Measurements from ENCODE around the gene RPTOR. TPM values are rescaled to one million over a fixed set of nuclear protein-coding genes. Genes with fewer than 3 reads are reported as not detected.

The RPTOR gene
- total RNA-seq, 2 experiments from 2014 or later = 88.9 to 91.8 TPM

DNA sequence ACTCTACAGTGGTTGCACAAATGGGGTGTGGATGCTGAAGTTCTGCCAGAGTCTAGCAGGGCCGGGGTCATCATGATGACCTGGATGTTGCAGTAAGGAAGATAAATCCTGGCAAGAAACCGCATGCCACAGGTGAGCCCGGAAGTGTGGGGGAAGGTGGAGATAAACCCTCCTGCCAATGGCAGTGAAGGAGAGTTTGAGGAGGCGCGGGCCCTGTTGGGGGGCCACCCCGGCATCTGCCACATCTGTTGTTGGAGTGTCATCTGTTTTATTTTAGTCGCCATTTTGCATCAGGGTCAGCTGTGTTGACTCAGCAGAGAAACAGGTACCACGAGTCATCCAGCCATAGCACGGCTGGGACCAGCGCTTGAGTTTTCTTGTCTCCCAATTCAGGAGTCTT, 273.2 kb downstream of the RPTOR start:
- no peaks in the 10 kb centered on the region for H3K27me3 Mint-ChIP-seq
- no peak overlapping the region for H3K4me3 Mint-ChIP-seq
- no peak for DNase-seq
- peaks cover 86% of the 10 kb centered on the region for H3K4me1 Mint-ChIP-seq
- peaks cover 5% of the 10 kb centered on the region for H3K9me3 Mint-ChIP-seq
- ChIA-PET CTCF (interaction anchor here (1.2 kb wide), 1 partner anchor 82 kb away, joined by 3 read pairs; no protein-coding TSS in a partner anchor), POLR2A (interaction anchor here (1.0 to 3.9 kb wide), 4 partner anchors 15 to 121 kb away, joined by 3 to 26 read pairs (median 5); no protein-coding TSS in a partner anchor)
- peaks cover 86% of the 10 kb centered on the region for H3K36me3 Mint-ChIP-seq (ENCODE audit: low read depth)
- H3K27ac Mint-ChIP-seq = peak overlapping the region; percentile 87

DNA sequence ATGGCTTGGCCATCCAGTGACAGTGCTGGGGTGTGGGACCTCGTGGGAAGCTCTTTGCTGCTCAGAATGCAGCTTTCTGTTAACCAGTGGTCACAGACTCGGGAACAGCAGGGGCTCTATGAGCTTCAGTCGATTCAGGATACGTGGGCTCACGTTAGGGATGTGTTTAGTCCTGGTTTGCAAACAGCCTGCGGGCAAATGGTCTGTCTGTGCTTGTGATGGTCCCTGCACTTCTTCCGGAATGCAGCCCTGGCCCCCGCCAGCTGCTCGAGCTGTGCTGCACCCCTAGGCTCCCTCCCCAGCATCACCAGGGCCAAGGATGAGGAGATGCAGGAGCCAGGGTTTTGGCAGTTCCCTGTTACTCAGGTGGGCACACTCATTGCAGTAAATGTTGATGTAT, 274.2 kb downstream of the RPTOR start:
- H3K27ac Mint-ChIP-seq = peak overlapping the region; percentile 87
- ChIA-PET CTCF (interaction anchor here (1.1 to 1.8 kb wide), 7 partner anchors 14 to 81 kb away, joined by 3 to 6 read pairs (median 3); no protein-coding TSS in a partner anchor), POLR2A (interaction anchor here (0.8 to 3.9 kb wide), 15 partner anchors 8 to 364 kb away, joined by 3 to 26 read pairs (median 5); no protein-coding TSS in a partner anchor)
- H3K36me3 Mint-ChIP-seq (ENCODE audit: low read depth) = peaks cover 89% of the 10 kb centered on the region
- H3K4me3 Mint-ChIP-seq = no peak overlapping the region
- peaks cover 5% of the 10 kb centered on the region for H3K9me3 Mint-ChIP-seq
- no peaks in the 10 kb centered on the region for H3K27me3 Mint-ChIP-seq
- no peak for DNase-seq
- H3K4me1 Mint-ChIP-seq = peaks cover 84% of the 10 kb centered on the region

DNA sequence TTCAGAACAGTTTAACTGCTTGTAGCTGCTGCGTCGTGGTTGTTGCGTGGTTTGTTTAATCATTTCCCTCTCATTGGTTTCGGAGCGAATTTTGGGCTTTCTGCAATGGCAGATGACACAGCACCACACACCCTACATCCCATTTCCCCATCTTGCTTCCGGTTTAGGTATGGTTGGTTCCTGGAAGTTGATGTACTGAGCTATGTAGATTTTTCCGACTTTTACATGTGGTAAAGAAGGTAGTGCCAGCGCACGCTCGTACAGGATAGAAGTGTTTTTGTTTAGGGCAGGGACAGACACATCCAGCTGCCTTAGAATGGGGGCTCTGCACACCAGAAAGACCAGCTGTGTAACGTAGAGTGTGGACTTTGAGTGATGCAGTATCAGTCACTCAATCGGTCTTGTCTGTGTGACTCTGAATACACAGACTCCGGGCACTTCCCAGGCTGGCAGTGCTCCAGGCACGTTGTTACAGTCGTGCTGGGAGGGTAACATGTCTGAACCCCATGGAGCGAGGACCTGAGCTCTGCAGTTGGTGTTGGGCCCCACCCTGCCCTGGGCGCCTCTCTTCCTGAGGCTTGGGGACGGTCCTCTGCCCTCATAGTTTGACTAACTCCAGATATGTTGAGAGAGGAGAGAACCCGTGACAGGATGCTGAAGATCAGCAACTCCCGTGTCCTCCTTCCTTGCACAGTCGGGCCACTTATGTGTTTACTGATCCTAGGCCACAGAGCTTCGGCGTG, 275.0 kb downstream of the RPTOR start:
- H3K4me3 Mint-ChIP-seq = peak overlapping the region; percentile 21

DNA sequence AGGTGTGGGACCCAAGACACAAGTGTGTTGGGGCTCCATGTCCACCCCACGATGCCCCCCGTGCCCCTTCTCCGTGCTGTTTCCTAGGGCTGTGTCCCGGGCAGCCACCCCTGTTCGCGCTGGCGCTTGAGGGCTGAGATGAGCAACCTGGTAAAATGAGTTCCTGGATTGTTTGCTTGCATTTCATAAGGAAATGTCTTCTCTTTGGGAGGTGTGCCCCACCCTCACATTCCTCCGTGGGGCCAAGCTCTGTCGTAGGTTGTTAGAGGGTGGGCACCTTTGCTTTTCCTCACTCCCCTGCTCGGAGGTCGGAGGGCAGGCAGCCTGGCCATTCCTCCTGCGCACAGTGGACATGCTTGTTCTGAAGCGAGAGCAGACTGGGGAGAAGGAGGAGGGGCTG, 275.7 kb downstream of the RPTOR start:
- CTCF ChIA-PET = interaction anchor here (1.5 kb wide), 1 partner anchor 29 kb away, joined by 4 read pairs; no protein-coding TSS in a partner anchor
- DNase-seq = no peak
- POLR2A ChIA-PET = interaction anchor here (0.6 to 3.9 kb wide), 12 partner anchors 10 to 72 kb away, joined by 3 to 26 read pairs (median 7); no protein-coding TSS in a partner anchor
- peak overlapping the region; percentile 87 for H3K27ac Mint-ChIP-seq
- H3K4me1 Mint-ChIP-seq = peaks cover 70% of the 10 kb centered on the region
- peaks cover 76% of the 10 kb centered on the region for H3K36me3 Mint-ChIP-seq (ENCODE audit: low read depth)
- H3K9me3 Mint-ChIP-seq = peaks cover 5% of the 10 kb centered on the region
- no peak overlapping the region for H3K4me3 Mint-ChIP-seq
- H3K27me3 Mint-ChIP-seq = no peaks in the 10 kb centered on the region

More for the DNA sequence above, 275.0 kb downstream of the RPTOR start:
- peak; percentile 46 for DNase-seq
- peaks cover 78% of the 10 kb centered on the region for H3K4me1 Mint-ChIP-seq
- H3K9me3 Mint-ChIP-seq = peaks cover 5% of the 10 kb centered on the region
- ChIA-PET CTCF (interaction anchor here (1.1 to 1.8 kb wide), 7 partner anchors 13 to 80 kb away, joined by 3 to 6 read pairs (median 3); no protein-coding TSS in a partner anchor), POLR2A (interaction anchor here (0.7 to 3.9 kb wide), 19 partner anchors 9 to 365 kb away, joined by 3 to 26 read pairs (median 4); no protein-coding TSS in a partner anchor)
- no peaks in the 10 kb centered on the region for H3K27me3 Mint-ChIP-seq
- peak overlapping the region; percentile 87 for H3K27ac Mint-ChIP-seq
- H3K36me3 Mint-ChIP-seq (ENCODE audit: low read depth) = peaks cover 83% of the 10 kb centered on the region

DNA sequence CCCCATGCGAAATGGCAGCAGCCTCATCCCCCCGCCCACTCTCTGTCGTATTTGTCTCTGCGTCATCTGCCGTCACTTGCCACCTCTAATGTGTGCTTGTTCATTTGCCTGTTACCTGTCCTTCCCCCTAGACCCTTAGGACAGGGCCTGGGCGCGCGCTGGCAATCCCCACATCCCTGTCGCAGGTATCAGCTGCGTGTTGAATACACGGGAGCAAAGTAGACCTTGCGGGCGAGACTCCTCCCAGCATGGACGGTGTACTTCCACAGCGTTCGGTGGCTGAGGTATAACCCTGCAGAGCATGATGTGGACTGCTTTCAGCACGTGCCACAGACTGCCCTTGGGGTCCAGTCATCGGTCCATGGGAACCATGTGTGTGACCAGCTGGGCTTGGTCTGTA, 276.9 kb downstream of the RPTOR start:
- H3K4me1 Mint-ChIP-seq = peaks cover 69% of the 10 kb centered on the region
- ChIA-PET CTCF (interaction anchor here (0.8 kb wide), 1 partner anchor 61 kb away, joined by 3 read pairs; no protein-coding TSS in a partner anchor), POLR2A (interaction anchor here (0.7 to 1.5 kb wide), 8 partner anchors 11 to 68 kb away, joined by 3 to 5 read pairs (median 3); no protein-coding TSS in a partner anchor)
- no peak for DNase-seq
- H3K4me3 Mint-ChIP-seq = no peak overlapping the region
- H3K27me3 Mint-ChIP-seq = no peaks in the 10 kb centered on the region
- H3K27ac Mint-ChIP-seq = peak overlapping the region; percentile 53
- H3K36me3 Mint-ChIP-seq (ENCODE audit: low read depth) = peaks cover 72% of the 10 kb centered on the region
- H3K9me3 Mint-ChIP-seq = peaks cover 5% of the 10 kb centered on the region

DNA sequence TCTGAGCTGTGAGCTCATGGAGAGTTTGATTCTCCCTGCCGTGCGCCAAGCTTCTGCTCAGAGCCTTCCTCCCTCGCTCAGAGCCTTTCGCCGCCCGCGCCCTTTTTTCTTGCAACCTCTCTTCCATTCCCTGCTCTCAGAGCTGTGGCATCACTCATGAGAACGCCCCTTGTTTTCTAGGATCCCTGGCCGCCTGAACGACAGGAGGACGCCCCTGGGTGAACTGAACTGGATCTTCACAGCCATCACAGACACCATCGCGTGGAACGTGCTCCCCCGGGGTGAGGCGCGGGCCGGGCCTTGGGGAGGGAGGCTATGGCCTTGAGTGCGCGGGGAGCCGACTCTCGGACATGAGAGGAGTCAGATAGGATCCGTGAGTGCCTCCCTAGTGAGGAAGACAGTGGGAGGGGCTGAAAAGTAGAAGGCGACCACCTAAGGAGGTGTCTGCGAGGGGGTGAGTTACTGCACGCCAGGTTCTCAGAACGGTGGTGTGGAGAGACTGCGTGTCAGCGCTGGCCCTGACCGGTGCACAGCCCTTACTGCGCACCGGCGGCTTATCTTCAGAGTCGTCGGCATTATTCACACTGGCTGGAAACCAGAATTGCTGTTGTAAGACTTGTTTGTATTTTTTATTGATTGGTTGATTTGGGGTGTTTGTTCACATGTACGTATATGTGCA, 277.5 kb downstream of the RPTOR start:
- Mint-ChIP-seq H3K4me3 (no peak overlapping the region), H3K27me3 (no peaks in the 10 kb centered on the region), H3K27ac (no peak overlapping the region), H3K9me3 (peaks cover 5% of the 10 kb centered on the region), H3K36me3 (ENCODE audit: low read depth) (peaks cover 72% of the 10 kb centered on the region), H3K4me1 (peaks cover 68% of the 10 kb centered on the region)
- ChIA-PET POLR2A (interaction anchor here (1.3 to 1.5 kb wide), 4 partner anchors 11 to 59 kb away, joined by 3 to 5 read pairs (median 4); no protein-coding TSS in a partner anchor), CTCF (no interaction called here)
- DNase-seq = no peak

DNA sequence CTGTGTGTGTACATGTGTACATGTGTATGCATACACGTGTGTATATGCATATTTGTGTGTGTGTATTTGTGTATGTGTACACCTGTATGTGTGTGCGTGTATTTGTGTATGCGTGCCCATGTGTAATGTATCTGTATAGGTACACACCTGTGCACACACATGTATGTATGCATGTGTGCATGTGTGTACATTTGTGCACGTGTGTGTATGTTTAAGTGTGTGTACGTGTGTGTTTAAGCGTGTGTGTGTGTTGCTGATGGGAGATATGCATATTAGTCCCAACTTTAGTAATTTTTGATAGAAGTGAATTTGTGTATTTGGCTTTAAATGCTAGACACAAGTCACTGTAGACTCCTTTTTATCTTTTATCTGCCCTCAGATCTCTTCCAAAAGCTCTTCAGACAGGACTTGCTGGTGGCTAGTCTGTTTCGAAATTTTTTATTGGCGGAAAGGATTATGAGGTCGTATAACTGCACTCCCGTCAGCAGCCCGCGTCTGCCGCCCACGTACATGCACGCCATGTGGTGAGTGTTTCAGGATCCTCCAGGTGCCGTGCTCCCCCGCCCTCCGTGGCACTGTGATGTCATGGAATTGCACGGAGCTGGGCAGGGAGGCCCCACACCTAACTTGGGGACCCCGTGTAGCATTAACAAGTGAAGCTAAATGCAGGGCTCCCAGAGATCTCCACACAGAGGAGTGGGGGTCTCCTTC, 278.2 kb downstream of the RPTOR start:
- ChIA-PET CTCF (no interaction called here), POLR2A (no interaction called here)
- Mint-ChIP-seq H3K36me3 (ENCODE audit: low read depth) (peaks cover 69% of the 10 kb centered on the region), H3K9me3 (peaks cover 5% of the 10 kb centered on the region), H3K27me3 (no peaks in the 10 kb centered on the region), H3K27ac (no peak overlapping the region), H3K4me3 (no peak overlapping the region), H3K4me1 (peaks cover 64% of the 10 kb centered on the region)
- no peak for DNase-seq

DNA sequence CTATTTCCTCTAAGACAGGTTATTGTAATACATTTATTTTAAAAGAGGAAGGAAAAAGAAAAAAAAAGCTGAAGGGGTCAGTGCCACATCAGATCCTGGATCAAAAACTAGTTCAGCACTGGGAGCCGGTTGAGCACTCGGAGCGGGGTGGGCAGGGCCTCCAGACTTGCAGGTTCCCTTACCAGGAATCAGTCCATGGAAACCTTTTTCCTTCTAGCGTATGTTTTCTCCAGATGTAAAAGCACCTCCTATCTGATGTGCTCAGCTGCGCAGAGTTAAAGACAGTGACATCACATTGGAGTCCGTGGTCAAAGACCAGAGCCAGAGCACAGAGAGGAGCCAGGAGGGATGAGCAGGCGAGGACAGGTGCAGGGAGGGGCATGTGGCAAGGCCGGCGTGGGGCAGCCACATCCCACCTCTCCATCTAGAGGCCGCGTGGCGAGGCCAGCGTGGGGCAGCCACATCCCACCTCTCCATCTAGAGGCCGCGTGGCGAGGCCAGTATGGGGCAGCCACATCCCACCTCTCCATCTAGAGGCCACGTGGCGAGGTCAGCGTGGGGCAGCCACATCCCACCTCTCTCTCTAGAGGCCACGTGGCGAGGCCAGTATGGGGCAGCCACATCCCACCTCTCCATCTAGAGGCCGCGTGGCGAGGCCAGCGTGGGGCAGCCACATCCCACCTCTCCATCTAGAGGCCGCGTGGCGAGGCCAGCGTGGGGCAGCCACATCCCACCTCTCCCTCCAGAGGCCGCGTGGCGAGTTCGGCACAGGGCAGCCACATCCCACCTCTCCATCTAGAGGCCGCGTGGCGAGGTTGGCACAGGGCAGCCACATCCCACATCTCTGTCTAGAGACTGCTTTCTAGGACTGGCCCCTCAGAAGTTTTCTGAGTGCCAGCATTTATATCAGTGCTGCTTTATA, 280.2 kb downstream of the RPTOR start:
- Mint-ChIP-seq H3K4me3 (no peak overlapping the region), H3K9me3 (no peaks in the 10 kb centered on the region), H3K27ac (no peak overlapping the region), H3K27me3 (no peaks in the 10 kb centered on the region), H3K36me3 (ENCODE audit: low read depth) (peaks cover 55% of the 10 kb centered on the region), H3K4me1 (peaks cover 50% of the 10 kb centered on the region)
- ChIA-PET CTCF (no interaction called here), POLR2A (interaction anchor here (0.9 to 1.0 kb wide), 2 partner anchors 8 to 53 kb away, joined by 3 read pairs; no protein-coding TSS in a partner anchor)
- DNase-seq = no peak

DNA sequence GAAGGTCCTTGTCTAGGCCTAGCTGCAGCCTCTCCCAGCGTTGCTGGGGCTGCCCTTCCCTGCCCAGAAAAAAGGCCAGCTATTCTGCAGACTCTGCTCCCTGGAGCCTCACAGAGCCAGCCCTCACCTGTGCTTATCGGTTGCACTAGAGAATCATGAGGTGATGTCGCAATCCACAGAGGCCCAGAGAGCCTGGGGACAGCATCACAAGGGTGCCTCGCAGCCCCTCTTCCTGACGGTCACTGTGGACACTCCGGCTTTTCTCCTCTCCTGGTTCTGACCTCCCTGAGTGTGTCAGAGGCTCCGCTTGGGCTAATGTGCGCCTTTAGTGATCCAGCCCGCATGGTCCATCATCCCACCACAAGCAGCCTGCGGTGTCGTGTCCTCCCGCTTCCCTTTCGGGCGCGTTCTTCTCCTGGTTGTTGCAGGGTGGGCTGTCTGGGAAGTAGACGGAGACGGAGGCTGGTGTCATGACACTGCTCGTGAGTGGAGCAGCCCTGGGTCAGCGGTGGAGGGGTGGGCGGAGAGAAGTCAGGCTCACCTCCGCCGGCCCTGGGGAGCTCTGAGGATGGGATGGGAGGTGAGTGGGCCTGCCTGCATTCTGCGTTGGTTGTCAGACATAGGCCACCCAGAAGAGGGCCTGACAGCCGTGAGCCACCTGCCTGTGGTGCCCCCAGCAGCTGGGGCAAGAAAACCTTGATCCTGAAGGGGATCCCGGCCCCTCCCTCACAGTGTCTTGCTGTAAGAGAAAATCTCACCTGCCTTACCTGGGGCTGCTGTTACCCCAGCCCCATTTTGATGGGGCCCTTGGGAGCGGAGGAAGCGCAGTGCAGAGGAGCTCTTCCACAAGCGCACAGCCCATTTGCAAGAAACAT, 281.1 kb downstream of the RPTOR start:
- Mint-ChIP-seq H3K27me3 (no peaks in the 10 kb centered on the region), H3K4me1 (peaks cover 49% of the 10 kb centered on the region), H3K4me3 (no peak overlapping the region), H3K27ac (no peak overlapping the region), H3K9me3 (no peaks in the 10 kb centered on the region), H3K36me3 (ENCODE audit: low read depth) (peaks cover 56% of the 10 kb centered on the region)
- DNase-seq = no peak
- POLR2A ChIA-PET = interaction anchor here (1.5 kb wide), 1 partner anchor 43 kb away, joined by 3 read pairs; no protein-coding TSS in a partner anchor
- CTCF ChIA-PET = no interaction called here

DNA sequence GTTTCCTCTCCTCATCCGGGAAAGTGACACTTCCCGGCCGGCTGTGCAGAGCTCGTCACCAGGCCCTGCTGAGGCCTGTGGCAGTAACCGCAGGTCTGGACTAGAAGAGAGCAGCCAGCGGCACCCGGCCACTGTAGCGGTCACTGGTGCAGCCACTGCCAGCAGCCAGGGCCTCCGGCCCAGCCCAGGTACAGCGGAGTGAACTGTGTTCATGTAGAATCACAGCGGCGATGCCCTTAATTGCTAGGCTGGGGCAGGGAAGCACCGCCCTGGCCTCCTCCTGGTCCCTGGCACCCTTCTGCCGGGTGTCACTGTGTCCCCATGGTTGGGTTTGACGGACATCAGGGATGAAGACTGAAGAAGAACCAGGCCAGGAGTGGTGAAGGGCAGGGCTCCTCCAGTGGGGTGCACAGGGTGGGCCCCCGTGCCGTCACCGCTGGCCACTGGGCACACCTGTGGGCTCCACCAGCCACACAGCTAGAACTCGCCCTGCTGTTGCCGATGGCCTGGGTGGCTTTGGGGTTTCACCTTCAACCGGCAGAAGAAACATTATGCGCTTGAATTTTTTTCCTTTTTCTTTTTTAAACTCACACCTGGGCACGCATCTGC, 281.8 kb downstream of the RPTOR start:
- no peak for DNase-seq
- peak overlapping the region; percentile 56 for H3K27ac Mint-ChIP-seq
- ChIA-PET CTCF (no interaction called here), POLR2A (interaction anchor here (1.5 kb wide), 1 partner anchor 44 kb away, joined by 3 read pairs; no protein-coding TSS in a partner anchor)
- no peaks in the 10 kb centered on the region for H3K27me3 Mint-ChIP-seq
- H3K4me3 Mint-ChIP-seq = no peak overlapping the region
- no peaks in the 10 kb centered on the region for H3K9me3 Mint-ChIP-seq
- peaks cover 55% of the 10 kb centered on the region for H3K36me3 Mint-ChIP-seq (ENCODE audit: low read depth)
- peaks cover 52% of the 10 kb centered on the region for H3K4me1 Mint-ChIP-seq

Data from activated CD4-positive, alpha-beta memory T cell treated with anti-CD3 and anti-CD28 coated beads, Interleukin-2, amount 10 ng/mL, durations not matched to agents 7 days and 5 days (primary cell).